K562 (cell line): ENCODE measurements around the gene SUPT16H. TPM values are rescaled to one million over a fixed set of nuclear protein-coding genes. Genes with fewer than 3 reads are reported as not detected.

Source experiments
- ATAC-seq: fragments of 200-7000 bp; cut with Tn5 transposase; 3 replicates; pipeline ENCODE4 v1.9.1; 2020; ENCODE audit warnings: moderate library complexity
- BruUV-seq: library from RNA; stranded (reverse); fragments of 400-500 nt; replicated peaks from 2 replicates; lab custom pipeline; 2021; lab: Mats Ljungman, UMichigan
- CTCF ChIA-PET: fragments of 300-600 bp; formaldehyde crosslinking; extraction: SDS; loops from one replicate; lab custom pipeline; 2021; ENCODE audit warnings: low intra/inter-chr PET ratio; lab: Yijun Ruan, JAX
- POLR2A ChIA-PET: fragments of 300-600, 350-650 bp; sonication (Branson Sonifier 250); formaldehyde crosslinking; extraction: SDS; loops from one replicate; lab custom pipeline; 2021; ENCODE audit warnings: antibody characterized with exemption, inconsistent platforms; lab: Yijun Ruan, JAX
- DNase-seq, 4 experiments: peaks; one replicate each; pipeline versions ENCODE4 v3.0.0 to v3.0.0-alpha.2; 2011 to 2018; ENCODE audit warnings: low spot score in 3 of 4, mixed read lengths in 3 of 4; ENCODE audit errors: extremely low read depth in 1 of 4
- FAIRE-seq: peaks from 2 replicates; lab custom pipeline; 2011; peaks lifted over from hg19 to GRCh38; lab: Jason Lieb, UNC
- H2AFZ ChIP-seq: 2 replicates; pipeline ENCODE4 v1.6.0; 2011; ENCODE audit warnings: low read depth, low read length, control low read depth, inconsistent platforms
- H3K27ac ChIP-seq: fragments of 200-600 bp; 3 replicates; pipeline ENCODE4 v1.8.0; 2011; ENCODE audit warnings: low read depth, mild to moderate bottlenecking, control low read depth, inconsistent platforms, low read length, moderate library complexity, mixed read lengths; ENCODE audit errors: extremely low read depth
- H3K27me3 ChIP-seq, 2 experiments: fragments of 300-600 bp in 1 of 2; 2 replicates in 1 of 2; 3 replicates in 1 of 2; pipeline versions ENCODE4 v1.6.0 to v1.8.0; 2011; ENCODE audit warnings: inconsistent platforms in 2 of 2, low read length in 2 of 2, mild to moderate bottlenecking in 1 of 2, mixed read lengths in 1 of 2, moderate library complexity in 1 of 2; ENCODE audit not compliant: control insufficient read depth in 2 of 2, insufficient read depth in 2 of 2
- H3K36me3 ChIP-seq: fragments of 300-600 bp; 3 replicates; pipeline ENCODE4 v1.8.0; 2011; ENCODE audit warnings: mild to moderate bottlenecking, low read length, inconsistent platforms; ENCODE audit not compliant: control insufficient read depth, insufficient read depth
- H3K4me1 ChIP-seq, 2 experiments: fragments of 200-600 bp in 1 of 2; replicated peaks in 1 of 2; 2 replicates in 1 of 2; 3 replicates in 1 of 2; pipeline versions ENCODE4 v1.5.1 to v1.8.0; 2011; ENCODE audit warnings: inconsistent platforms in 2 of 2, low read length in 2 of 2, mild to moderate bottlenecking in 1 of 2, mixed read lengths in 1 of 2, moderate library complexity in 1 of 2; ENCODE audit not compliant: control insufficient read depth in 2 of 2, insufficient read depth in 2 of 2
- H3K4me2 ChIP-seq: 2 replicates; pipeline ENCODE4 v1.6.1; 2011; ENCODE audit warnings: low read length, control low read depth, inconsistent platforms, mixed read lengths; ENCODE audit not compliant: insufficient read depth
- H3K4me3 ChIP-seq: fragments of 200-600 bp; sonication (generic), shearing (Covaris generic); 2 replicates; pipeline ENCODE4 v1.5.1; 2016; ENCODE audit warnings: control low read depth, inconsistent platforms
- H3K79me2 ChIP-seq: fragments of 200-600 bp; 3 replicates; pipeline ENCODE4 v1.8.0; 2011; ENCODE audit warnings: low read length, inconsistent platforms; ENCODE audit not compliant: control insufficient read depth, insufficient read depth
- H3K9ac ChIP-seq, 2 experiments: 2 replicates each; pipeline versions ENCODE4 v1.6.0 to v1.6.1; 2011; ENCODE audit warnings: low read depth in 2 of 2, low read length in 2 of 2, control low read depth in 1 of 2, inconsistent platforms in 1 of 2, mild to moderate bottlenecking in 1 of 2, mixed read lengths in 1 of 2; ENCODE audit not compliant: insufficient read depth in 1 of 2
- H3K9me1 ChIP-seq: one replicate; pipeline ENCODE4 v1.6.0; 2011; ENCODE audit warnings: inconsistent platforms, mild to moderate bottlenecking, low read length, moderate library complexity; ENCODE audit not compliant: control insufficient read depth, insufficient read depth
- H3K9me3 ChIP-seq: replicated peaks from 2 replicates; pipeline ENCODE4 v1.5.1; 2011; ENCODE audit warnings: low read depth, low read length, inconsistent platforms; ENCODE audit not compliant: control insufficient read depth, insufficient read depth
- H4K20me1 ChIP-seq: replicated peaks from 2 replicates; pipeline ENCODE4 v1.6.1; 2011; ENCODE audit warnings: low read length, inconsistent platforms, mixed read lengths; ENCODE audit not compliant: control insufficient read depth, insufficient read depth
- CCAR2 ChIP-seq: fragments of 200-400 bp; formaldehyde crosslinking; IDR thresholded peaks from 2 replicates; pipeline ENCODE4 v1.6.1; 2017; ENCODE audit warnings: mild to moderate bottlenecking, low read depth, low read length
- HDAC1 ChIP-seq, 2 experiments: fragments of 450-650 bp; IDR thresholded peaks; 2 replicates each; pipeline ENCODE4 v1.6.1; 2016 to 2017; ENCODE audit warnings: inconsistent platforms in 1 of 2, mild to moderate bottlenecking in 1 of 2, moderate library complexity in 1 of 2
- SAFB2 ChIP-seq: fragments of 200-400 bp; formaldehyde crosslinking; IDR thresholded peaks from 2 replicates; pipeline ENCODE4 v1.6.1; 2018; ENCODE audit warnings: borderline replicate concordance, low read length, low read depth, moderate library complexity; ENCODE audit not compliant: severe bottlenecking
- ZKSCAN8 ChIP-seq: fragments of 200-800 bp; sonication (Bioruptor generic); IDR thresholded peaks from 2 replicates; pipeline ENCODE4 v1.6.1; 2016; ENCODE audit warnings: missing genetic modification characterization, missing compliant biosample characterization
- ZNF445 ChIP-seq: fragments of 250-450 bp; sonication (Bioruptor Pico); IDR thresholded peaks from 2 replicates; pipeline ENCODE4 v1.4.0; 2020; ENCODE audit warnings: low read depth, mild to moderate bottlenecking, moderate library complexity
- WGBS: fragments of 100-300 bp; shearing (Covaris generic); methylation state at CpG from one replicate; pipeline ENCODE4 v1.1.6; 2016; ENCODE audit warnings: low coverage, mixed read lengths; ENCODE audit not compliant: insufficient coverage; ENCODE audit errors: missing lambda C conversion rate; 5-methylcytosine and 5-hydroxymethylcytosine counted together
- in situ Hi-C: fragments of 300-500 bp; cut with MboI; formaldehyde crosslinking; loops from 4 replicates; pipeline ENCODE4 v1.15.0; 2018; ENCODE audit warnings: inconsistent platforms, mixed read lengths
- intact Hi-C: fragments of 100-400 bp; cut with micrococcal nuclease; formaldehyde crosslinking; loops from 2 replicates; pipeline ENCODE4 v1.14.2; 2022
- polyA plus RNA-seq, 8 experiments: library from polyadenylated mRNA; depleted of rRNA in 4 of 8; stranded (reverse) in 5 of 8; unstranded in 3 of 8; fragments of >200 nt; fragmentation: Nextera tagmentation in 2 of 8; fragmentation: Illumina TruSeq in 1 of 8; extraction: Ambion mirVana in 2 of 8; extraction: Trizol in 1 of 8; gene quantifications; 2 replicates each; pipeline versions ENCODE4 v1.2.1 to v1.2.3, GENCODE V29; 2011 to 2014; ENCODE audit warnings: inconsistent platforms in 1 of 8, missing spikeins in 1 of 8
- total RNA-seq, 7 experiments: library from RNA; depleted of rRNA in 6 of 7; stranded (reverse); fragments of >200 nt in 6 of 7; fragmentation: Illumina TruSeq in 2 of 7; extraction: Trizol in 2 of 7; gene quantifications; 2 replicates each; pipeline versions ENCODE4 v1.2.1 to v1.2.3, GENCODE V29; 2011 to 2021; ENCODE audit warnings: low replicate concordance in 1 of 7
- TF ChIP-seq, protein P1 (sequence below): fragments of 450-650 bp; formaldehyde crosslinking; IDR thresholded peaks from 2 replicates; pipeline ENCODE4 v1.4.0; 2022; ENCODE audit warnings: mild to moderate bottlenecking, moderate library complexity
- TF ChIP-seq, protein P2 (sequence below), 2 experiments: fragments of 450-650 bp; formaldehyde crosslinking in 1 of 2; IDR thresholded peaks; 2 replicates each; pipeline versions ENCODE4 v1.4.0 to v1.6.1; 2014 to 2020; ENCODE audit warnings: mild to moderate bottlenecking in 2 of 2, borderline replicate concordance in 1 of 2, low read depth in 1 of 2
- TF ChIP-seq, protein P3 (sequence below): sonication (generic); formaldehyde crosslinking; IDR thresholded peaks from 2 replicates; pipeline ENCODE4 v1.8.0; 2022; ENCODE audit warnings: mild to moderate bottlenecking, missing genetic modification reagents
- TF ChIP-seq, protein P4 (sequence below): conservative IDR thresholded peaks from 2 replicates; pipeline ENCODE4 v1.6.1; 2011; ENCODE audit warnings: low read depth, mild to moderate bottlenecking, low read length; ENCODE audit not compliant: control insufficient read depth

Gene SUPT16H
- total and polyA plus RNA-seq, 9 of the 15 experiments (the other 6 are each of a cell fraction or from before 2014, with no cell fraction given): 75.4 to 152 (median 105) TPM

DNA sequence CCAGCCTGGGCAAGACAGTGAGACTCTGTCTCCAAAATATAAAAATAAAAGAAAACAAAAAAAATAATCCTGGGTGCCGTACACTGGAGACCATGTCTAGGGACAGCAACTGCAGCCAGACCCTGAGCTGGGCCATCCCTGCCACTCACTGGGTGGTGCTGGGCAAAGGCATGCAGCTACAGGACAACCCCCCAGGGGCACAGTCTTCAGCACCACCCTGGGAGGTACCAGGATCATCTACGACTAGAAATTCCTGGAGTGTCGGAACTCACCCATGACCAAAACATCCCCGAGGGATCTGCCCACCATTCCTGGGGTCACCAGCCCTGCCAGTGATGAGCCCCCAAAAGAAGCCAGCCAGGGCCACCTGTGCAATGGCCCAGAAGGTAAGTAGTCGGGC is 35.7 kb upstream of the SUPT16H start:
- H3K4me2 ChIP-seq: no peak overlapping the region
- FAIRE-seq (no peak), ATAC-seq (no peak), DNase-seq (no peak)
- POLR2A ChIA-PET: interaction anchor here (0.6 kb wide), 1 partner anchor 361 kb away, joined by 4 read pairs; no protein-coding TSS in a partner anchor
- no peak overlapping the region for H3K4me3 ChIP-seq
- BruUV-seq: no TSS peak
- no peak overlapping the region for H2AFZ ChIP-seq
- no peaks in the 10 kb centered on the region for H3K9me3 ChIP-seq
- no peak overlapping the region for H3K9ac ChIP-seq
- CTCF ChIA-PET: interaction anchor here (0.6 kb wide), 1 partner anchor 138 kb away, joined by 3 read pairs; no protein-coding TSS in a partner anchor
- H3K79me2 ChIP-seq: no peaks in the 10 kb centered on the region
- intact Hi-C loops (no loop called here), in situ Hi-C loops (no loop called here)
- H3K36me3 ChIP-seq: peaks cover 56% of the 10 kb centered on the region; the same call in 2 of the 3 replicates
- no peaks in the 10 kb centered on the region for H3K27me3 ChIP-seq
- WGBS: 93% methylated on average over 5 of the region's 5 CpGs
- H3K27ac ChIP-seq: no peak overlapping the region
- no peaks in the 10 kb centered on the region for H3K9me1 ChIP-seq
- no peaks in the 10 kb centered on the region; a peak in 1 of 5 replicates for H3K4me1 ChIP-seq
- H4K20me1 ChIP-seq: no peaks in the 10 kb centered on the region
- TF ChIP-seq ZNF445 (CRISPR knock-in tag) (no peak), SAFB2 (no peak), HDAC1 (IDR thresholded peaks at IDR 0.05) (no peak), CCAR2 (no peak), ZKSCAN8 (CRISPR knock-in tag) (no peak)
- TF ChIP-seq, protein P1, sequence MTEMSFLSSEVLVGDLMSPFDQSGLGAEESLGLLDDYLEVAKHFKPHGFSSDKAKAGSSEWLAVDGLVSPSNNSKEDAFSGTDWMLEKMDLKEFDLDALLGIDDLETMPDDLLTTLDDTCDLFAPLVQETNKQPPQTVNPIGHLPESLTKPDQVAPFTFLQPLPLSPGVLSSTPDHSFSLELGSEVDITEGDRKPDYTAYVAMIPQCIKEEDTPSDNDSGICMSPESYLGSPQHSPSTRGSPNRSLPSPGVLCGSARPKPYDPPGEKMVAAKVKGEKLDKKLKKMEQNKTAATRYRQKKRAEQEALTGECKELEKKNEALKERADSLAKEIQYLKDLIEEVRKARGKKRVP (CRISPR knock-in tag): no peak
- TF ChIP-seq, protein P2, sequence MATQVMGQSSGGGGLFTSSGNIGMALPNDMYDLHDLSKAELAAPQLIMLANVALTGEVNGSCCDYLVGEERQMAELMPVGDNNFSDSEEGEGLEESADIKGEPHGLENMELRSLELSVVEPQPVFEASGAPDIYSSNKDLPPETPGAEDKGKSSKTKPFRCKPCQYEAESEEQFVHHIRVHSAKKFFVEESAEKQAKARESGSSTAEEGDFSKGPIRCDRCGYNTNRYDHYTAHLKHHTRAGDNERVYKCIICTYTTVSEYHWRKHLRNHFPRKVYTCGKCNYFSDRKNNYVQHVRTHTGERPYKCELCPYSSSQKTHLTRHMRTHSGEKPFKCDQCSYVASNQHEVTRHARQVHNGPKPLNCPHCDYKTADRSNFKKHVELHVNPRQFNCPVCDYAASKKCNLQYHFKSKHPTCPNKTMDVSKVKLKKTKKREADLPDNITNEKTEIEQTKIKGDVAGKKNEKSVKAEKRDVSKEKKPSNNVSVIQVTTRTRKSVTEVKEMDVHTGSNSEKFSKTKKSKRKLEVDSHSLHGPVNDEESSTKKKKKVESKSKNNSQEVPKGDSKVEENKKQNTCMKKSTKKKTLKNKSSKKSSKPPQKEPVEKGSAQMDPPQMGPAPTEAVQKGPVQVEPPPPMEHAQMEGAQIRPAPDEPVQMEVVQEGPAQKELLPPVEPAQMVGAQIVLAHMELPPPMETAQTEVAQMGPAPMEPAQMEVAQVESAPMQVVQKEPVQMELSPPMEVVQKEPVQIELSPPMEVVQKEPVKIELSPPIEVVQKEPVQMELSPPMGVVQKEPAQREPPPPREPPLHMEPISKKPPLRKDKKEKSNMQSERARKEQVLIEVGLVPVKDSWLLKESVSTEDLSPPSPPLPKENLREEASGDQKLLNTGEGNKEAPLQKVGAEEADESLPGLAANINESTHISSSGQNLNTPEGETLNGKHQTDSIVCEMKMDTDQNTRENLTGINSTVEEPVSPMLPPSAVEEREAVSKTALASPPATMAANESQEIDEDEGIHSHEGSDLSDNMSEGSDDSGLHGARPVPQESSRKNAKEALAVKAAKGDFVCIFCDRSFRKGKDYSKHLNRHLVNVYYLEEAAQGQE (IDR thresholded peaks at IDR 0.05; ENCODE audit: borderline replicate concordance): no peak
- TF ChIP-seq, protein P2 (CRISPR knock-in tag; IDR thresholded peaks at IDR 0.05; ENCODE audit: low read depth): no peak
- TF ChIP-seq, protein P3, sequence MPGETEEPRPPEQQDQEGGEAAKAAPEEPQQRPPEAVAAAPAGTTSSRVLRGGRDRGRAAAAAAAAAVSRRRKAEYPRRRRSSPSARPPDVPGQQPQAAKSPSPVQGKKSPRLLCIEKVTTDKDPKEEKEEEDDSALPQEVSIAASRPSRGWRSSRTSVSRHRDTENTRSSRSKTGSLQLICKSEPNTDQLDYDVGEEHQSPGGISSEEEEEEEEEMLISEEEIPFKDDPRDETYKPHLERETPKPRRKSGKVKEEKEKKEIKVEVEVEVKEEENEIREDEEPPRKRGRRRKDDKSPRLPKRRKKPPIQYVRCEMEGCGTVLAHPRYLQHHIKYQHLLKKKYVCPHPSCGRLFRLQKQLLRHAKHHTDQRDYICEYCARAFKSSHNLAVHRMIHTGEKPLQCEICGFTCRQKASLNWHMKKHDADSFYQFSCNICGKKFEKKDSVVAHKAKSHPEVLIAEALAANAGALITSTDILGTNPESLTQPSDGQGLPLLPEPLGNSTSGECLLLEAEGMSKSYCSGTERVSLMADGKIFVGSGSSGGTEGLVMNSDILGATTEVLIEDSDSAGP (CRISPR knock-in tag): no peak
- TF ChIP-seq, protein P4, sequence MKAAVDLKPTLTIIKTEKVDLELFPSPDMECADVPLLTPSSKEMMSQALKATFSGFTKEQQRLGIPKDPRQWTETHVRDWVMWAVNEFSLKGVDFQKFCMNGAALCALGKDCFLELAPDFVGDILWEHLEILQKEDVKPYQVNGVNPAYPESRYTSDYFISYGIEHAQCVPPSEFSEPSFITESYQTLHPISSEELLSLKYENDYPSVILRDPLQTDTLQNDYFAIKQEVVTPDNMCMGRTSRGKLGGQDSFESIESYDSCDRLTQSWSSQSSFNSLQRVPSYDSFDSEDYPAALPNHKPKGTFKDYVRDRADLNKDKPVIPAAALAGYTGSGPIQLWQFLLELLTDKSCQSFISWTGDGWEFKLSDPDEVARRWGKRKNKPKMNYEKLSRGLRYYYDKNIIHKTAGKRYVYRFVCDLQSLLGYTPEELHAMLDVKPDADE: no peak
